ENCODE measurements around the gene FBXW7. TPM values are rescaled to one million over a fixed set of nuclear protein-coding genes. Genes with fewer than 3 reads are reported as not detected.

FBXW7 gene
- total RNA-seq, 1 experiment from 2014 or later, result 23.0 TPM

DNA sequence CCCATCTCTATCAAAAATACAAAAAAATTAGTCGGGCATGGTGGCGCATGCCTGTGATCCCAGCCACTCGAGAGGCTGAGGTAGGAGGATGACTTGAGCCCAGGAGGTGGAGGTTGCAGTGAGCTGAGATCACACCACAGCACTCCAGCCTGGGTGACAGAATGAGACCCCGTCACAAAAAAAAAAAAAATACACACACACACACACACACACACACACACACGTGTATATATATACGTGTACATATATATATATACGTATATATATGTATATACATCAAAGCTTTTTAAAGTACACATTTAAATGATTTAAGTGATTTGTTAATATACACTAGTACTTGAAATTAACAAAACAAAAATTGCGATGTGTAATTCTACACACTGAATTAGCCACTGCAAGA is 6.0 kb downstream of the FBXW7 start:
- Mint-ChIP-seq H3K4me1 (peaks cover 22% of the 10 kb centered on the region), H3K27me3 (ENCODE audit: low read depth) (no peaks in the 10 kb centered on the region; the same call in 1 of the 2 replicates), H3K4me3 (no peak overlapping the region), H3K9me3 (no peaks in the 10 kb centered on the region), H3K27ac (no peak overlapping the region), H3K36me3 (0 out of 2 replicates have a peak, but pooled peaks cover 2% of the 10 kb centered on the region)
- ChIA-PET POLR2A (no interaction called here), CTCF (interaction anchor here (1.4 kb wide), 1 partner anchor 29 kb away, joined by 6 read pairs; no protein-coding TSS in a partner anchor)
- ATAC-seq (no peak), DNase-seq (ENCODE audit: low spot score) (no peak)
- TF ChIP-seq OVOL2 (CRISPR knock-in tag; IDR thresholded peaks at IDR 0.05; ENCODE audit: borderline replicate concordance) (no peak), JUN (CRISPR knock-in tag; IDR thresholded peaks at IDR 0.05) (no peak), AR (CRISPR knock-in tag; IDR thresholded peaks at IDR 0.05) (no peak), STAT6 (CRISPR knock-in tag; conservative IDR thresholded peaks at IDR 0.05; ENCODE audit: low read depth) (no peak), IRF2 (CRISPR knock-in tag; IDR thresholded peaks at IDR 0.05; ENCODE audit: borderline replicate concordance, low read depth) (no peak), ELF4 (CRISPR knock-in tag; IDR thresholded peaks at IDR 0.05; ENCODE audit: low read depth) (no peak), RORB (CRISPR knock-in tag; IDR thresholded peaks at IDR 0.05) (no peak), ZNF416 (CRISPR knock-in tag; IDR thresholded peaks at IDR 0.05) (no peak), ZNF396 (CRISPR knock-in tag; IDR thresholded peaks at IDR 0.05; ENCODE audit: borderline replicate concordance) (no peak), ZNF317 (CRISPR knock-in tag; IDR thresholded peaks at IDR 0.05; ENCODE audit: borderline replicate concordance, low read depth) (no peak), ESRRA (CRISPR knock-in tag; IDR thresholded peaks at IDR 0.05; ENCODE audit: borderline replicate concordance) (no peak), ZNF232 (CRISPR knock-in tag; IDR thresholded peaks at IDR 0.05) (no peak), ARID4B (CRISPR knock-in tag; IDR thresholded peaks at IDR 0.05; ENCODE audit: borderline replicate concordance) (no peak)
- TF ChIP-seq, protein P1, sequence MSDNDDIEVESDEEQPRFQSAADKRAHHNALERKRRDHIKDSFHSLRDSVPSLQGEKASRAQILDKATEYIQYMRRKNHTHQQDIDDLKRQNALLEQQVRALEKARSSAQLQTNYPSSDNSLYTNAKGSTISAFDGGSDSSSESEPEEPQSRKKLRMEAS (CRISPR knock-in tag; IDR thresholded peaks at IDR 0.05), result no peak

DNA sequence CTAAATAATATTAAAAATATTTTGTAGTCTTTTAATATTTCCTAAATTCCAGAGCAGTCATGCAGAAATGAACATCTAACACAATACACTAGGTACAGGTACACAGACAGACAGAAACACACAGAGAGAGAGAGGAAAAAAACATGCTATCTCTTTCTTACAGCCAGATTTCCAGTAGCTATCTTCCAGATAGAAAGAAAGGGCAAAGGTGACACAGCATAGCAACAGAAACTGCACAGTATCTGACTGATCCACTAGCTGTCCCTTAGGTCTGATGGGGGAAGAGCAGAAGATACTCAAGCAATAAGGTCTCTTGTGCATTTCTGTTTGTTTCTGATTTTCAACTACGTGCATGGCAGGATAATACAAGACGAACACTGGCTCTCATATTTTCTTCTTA is 7.8 kb downstream of the FBXW7 start:
- DNase-seq (ENCODE audit: low spot score), result no peak
- Mint-ChIP-seq H3K36me3 (0 out of 2 replicates have a peak, but pooled peaks cover 2% of the 10 kb centered on the region), H3K4me1 (peaks cover 18% of the 10 kb centered on the region), H3K27me3 (ENCODE audit: low read depth) (no peaks in the 10 kb centered on the region), H3K27ac (0 out of 2 replicates have a peak overlapping the region, but pooled peaks have one; percentile 20), H3K9me3 (no peaks in the 10 kb centered on the region), H3K4me3 (no peak overlapping the region)
- CTCF ChIA-PET, result no interaction called here
- POLR2A ChIA-PET, result no interaction called here
- ATAC-seq, result no peak
- TF ChIP-seq GRHL2 (CRISPR knock-in tag; IDR thresholded peaks at IDR 0.05; ENCODE audit: insufficient replicate concordance, severe bottlenecking) (no peak), SOX15 (CRISPR knock-in tag; IDR thresholded peaks at IDR 0.05) (no peak), TCF7 (CRISPR knock-in tag; IDR thresholded peaks at IDR 0.05; ENCODE audit: low read depth) (no peak), ZNF423 (CRISPR knock-in tag; IDR thresholded peaks at IDR 0.05) (no peak), ESRRA (CRISPR knock-in tag; IDR thresholded peaks at IDR 0.05; ENCODE audit: borderline replicate concordance) (no peak), CBFB (CRISPR knock-in tag; IDR thresholded peaks at IDR 0.05; ENCODE audit: low read depth) (no peak), ZSCAN18 (CRISPR knock-in tag; IDR thresholded peaks at IDR 0.05) (no peak)
- TF ChIP-seq, protein P2, sequence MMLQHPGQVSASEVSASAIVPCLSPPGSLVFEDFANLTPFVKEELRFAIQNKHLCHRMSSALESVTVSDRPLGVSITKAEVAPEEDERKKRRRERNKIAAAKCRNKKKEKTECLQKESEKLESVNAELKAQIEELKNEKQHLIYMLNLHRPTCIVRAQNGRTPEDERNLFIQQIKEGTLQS (CRISPR knock-in tag; conservative IDR thresholded peaks at IDR 0.05), result no peak
- TF ChIP-seq, protein P3, sequence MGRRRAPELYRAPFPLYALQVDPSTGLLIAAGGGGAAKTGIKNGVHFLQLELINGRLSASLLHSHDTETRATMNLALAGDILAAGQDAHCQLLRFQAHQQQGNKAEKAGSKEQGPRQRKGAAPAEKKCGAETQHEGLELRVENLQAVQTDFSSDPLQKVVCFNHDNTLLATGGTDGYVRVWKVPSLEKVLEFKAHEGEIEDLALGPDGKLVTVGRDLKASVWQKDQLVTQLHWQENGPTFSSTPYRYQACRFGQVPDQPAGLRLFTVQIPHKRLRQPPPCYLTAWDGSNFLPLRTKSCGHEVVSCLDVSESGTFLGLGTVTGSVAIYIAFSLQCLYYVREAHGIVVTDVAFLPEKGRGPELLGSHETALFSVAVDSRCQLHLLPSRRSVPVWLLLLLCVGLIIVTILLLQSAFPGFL (CRISPR knock-in tag; IDR thresholded peaks at IDR 0.05; ENCODE audit: borderline replicate concordance), result no peak

All from WTC11 (cell line).